Measurements from ENCODE around the gene FANCC. TPM values are rescaled to one million over a fixed set of nuclear protein-coding genes. Genes with fewer than 3 reads are reported as not detected.

FANCC gene
- total RNA-seq, 1 experiment from 2014 or later = 25.3 TPM

DNA sequence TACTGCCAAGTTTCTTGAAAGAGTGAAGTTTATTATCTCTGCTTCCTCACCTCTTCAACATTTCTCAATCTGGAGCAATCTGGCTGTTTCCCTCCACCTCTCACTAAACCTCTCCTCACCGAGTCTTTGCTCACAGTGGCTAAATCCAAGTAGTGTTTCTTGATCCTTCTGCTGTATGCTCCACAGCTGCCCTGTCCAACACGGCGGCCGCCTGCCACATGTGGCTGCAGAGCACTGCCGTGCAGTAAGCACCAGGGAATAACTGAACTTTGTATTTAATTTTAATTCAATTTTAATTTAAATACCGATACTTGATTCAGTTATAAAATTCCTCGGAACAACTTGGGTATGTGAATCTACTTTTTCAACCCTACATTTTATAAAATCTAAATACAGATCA, 80.2 kb downstream of the FANCC start:
- ChIA-PET CTCF (no interaction called here), POLR2A (ENCODE audit: low non-redundant PET) (no interaction called here)
- Histone ChIP-seq H3K36me3 (ENCODE audit: insufficient read depth, low read length, poor library complexity, severe bottlenecking) (no peaks in the 10 kb centered on the region), H3K27me3 (replicated peaks; ENCODE audit: insufficient read depth, low read depth, low read length, poor library complexity) (no peaks in the 10 kb centered on the region), H3K4me3 (ENCODE audit: low read depth, low read length, poor library complexity, severe bottlenecking) (no peak overlapping the region), H3K9me3 (ENCODE audit: low read depth, low read length, poor library complexity, severe bottlenecking) (no peaks in the 10 kb centered on the region), H3K4me1 (ENCODE audit: insufficient read depth, low read length, poor library complexity, severe bottlenecking) (no peaks in the 10 kb centered on the region), H3K27ac (ENCODE audit: low read depth, low read length, poor library complexity, severe bottlenecking) (no peak overlapping the region)
- intact Hi-C loops (cut with micrococcal nuclease; ENCODE audit: unreplicated experiment) = no loop called here
- no peak for DNase-seq (ENCODE audit: low spot score)
- TF ChIP-seq, protein P1, sequence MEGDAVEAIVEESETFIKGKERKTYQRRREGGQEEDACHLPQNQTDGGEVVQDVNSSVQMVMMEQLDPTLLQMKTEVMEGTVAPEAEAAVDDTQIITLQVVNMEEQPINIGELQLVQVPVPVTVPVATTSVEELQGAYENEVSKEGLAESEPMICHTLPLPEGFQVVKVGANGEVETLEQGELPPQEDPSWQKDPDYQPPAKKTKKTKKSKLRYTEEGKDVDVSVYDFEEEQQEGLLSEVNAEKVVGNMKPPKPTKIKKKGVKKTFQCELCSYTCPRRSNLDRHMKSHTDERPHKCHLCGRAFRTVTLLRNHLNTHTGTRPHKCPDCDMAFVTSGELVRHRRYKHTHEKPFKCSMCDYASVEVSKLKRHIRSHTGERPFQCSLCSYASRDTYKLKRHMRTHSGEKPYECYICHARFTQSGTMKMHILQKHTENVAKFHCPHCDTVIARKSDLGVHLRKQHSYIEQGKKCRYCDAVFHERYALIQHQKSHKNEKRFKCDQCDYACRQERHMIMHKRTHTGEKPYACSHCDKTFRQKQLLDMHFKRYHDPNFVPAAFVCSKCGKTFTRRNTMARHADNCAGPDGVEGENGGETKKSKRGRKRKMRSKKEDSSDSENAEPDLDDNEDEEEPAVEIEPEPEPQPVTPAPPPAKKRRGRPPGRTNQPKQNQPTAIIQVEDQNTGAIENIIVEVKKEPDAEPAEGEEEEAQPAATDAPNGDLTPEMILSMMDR (conservative IDR thresholded peaks at IDR 0.05; ENCODE audit: low read depth, low read length) = no peak
- TF ChIP-seq EZH2 (IDR thresholded peaks at IDR 0.05; ENCODE audit: borderline replicate concordance, low read depth, low read length, poor library complexity, severe bottlenecking) = no peak
- BruUV-seq (replicated peaks) = no TSS peak

DNA sequence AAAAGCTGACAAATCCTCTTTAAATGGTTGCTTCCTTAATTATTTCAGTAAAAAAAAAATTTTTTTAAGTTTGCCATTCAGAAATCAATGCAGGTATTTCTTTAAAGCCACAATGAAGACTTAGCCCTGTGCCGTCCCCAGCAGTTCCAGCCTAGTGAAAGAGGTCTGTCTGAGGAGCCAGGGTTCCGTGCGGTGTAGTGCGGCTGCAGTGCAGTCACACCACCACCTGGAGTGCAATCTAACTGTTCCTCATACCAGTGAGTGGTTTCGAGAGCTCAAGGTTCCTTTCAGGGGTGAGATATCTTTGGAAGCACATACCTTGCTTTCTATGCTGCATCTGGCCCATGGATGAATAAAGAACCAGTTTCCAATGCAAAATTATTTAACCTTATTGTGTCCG, 87.5 kb downstream of the FANCC start:
- Histone ChIP-seq H3K27ac (ENCODE audit: low read depth, low read length, poor library complexity, severe bottlenecking) (no peak overlapping the region), H3K27me3 (replicated peaks; ENCODE audit: insufficient read depth, low read depth, low read length, poor library complexity) (no peaks in the 10 kb centered on the region), H3K9me3 (ENCODE audit: low read depth, low read length, poor library complexity, severe bottlenecking) (no peaks in the 10 kb centered on the region), H3K4me3 (ENCODE audit: low read depth, low read length, poor library complexity, severe bottlenecking) (no peak overlapping the region), H3K36me3 (ENCODE audit: insufficient read depth, low read length, poor library complexity, severe bottlenecking) (no peaks in the 10 kb centered on the region), H3K4me1 (ENCODE audit: insufficient read depth, low read length, poor library complexity, severe bottlenecking) (no peaks in the 10 kb centered on the region)
- TF ChIP-seq, protein P1 (conservative IDR thresholded peaks at IDR 0.05; ENCODE audit: low read depth, low read length) = no peak
- no peak for TF ChIP-seq EZH2 (IDR thresholded peaks at IDR 0.05; ENCODE audit: borderline replicate concordance, low read depth, low read length, poor library complexity, severe bottlenecking)
- intact Hi-C loops (cut with micrococcal nuclease; ENCODE audit: unreplicated experiment) = no loop called here
- DNase-seq (ENCODE audit: low spot score) = no peak
- POLR2A ChIA-PET (ENCODE audit: low non-redundant PET) = no interaction called here
- CTCF ChIA-PET = no interaction called here
- no TSS peak for BruUV-seq (replicated peaks)

DNA sequence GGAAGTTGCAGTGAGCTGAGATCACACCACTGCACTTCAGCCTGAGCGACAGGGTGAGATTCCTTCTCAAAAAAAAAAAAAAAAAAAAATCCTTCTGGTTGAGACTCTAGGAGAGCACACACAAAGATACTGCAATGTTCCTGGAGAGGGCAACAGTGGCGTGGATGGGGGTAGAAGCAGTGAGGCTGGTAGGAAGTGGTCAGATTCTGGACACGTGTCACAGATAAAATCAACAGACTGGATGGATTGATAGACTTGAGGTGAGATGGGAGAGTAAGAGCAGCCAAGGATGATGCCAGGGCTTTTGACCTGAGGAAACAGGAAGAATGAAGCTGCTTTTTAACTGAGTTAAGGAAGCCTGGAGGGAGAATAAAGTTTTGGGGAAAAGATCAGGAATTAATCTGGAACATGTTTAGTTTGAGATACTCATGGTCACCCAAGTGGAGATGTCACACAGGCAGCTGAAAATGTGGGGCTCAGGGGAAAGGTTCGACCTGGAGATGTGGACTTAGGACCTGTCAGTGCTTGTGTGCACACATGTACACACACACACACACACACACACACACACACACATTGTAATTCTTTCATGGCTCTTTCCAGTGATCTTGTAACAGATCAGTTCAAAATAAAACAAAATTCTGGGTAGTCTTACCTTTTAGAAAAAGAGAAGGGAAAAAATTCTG, 88.1 kb downstream of the FANCC start:
- Histone ChIP-seq H3K27ac (ENCODE audit: low read depth, low read length, poor library complexity, severe bottlenecking) (no peak overlapping the region), H3K36me3 (ENCODE audit: insufficient read depth, low read length, poor library complexity, severe bottlenecking) (no peaks in the 10 kb centered on the region), H3K9me3 (ENCODE audit: low read depth, low read length, poor library complexity, severe bottlenecking) (no peaks in the 10 kb centered on the region), H3K27me3 (replicated peaks; ENCODE audit: insufficient read depth, low read depth, low read length, poor library complexity) (no peaks in the 10 kb centered on the region), H3K4me1 (ENCODE audit: insufficient read depth, low read length, poor library complexity, severe bottlenecking) (no peaks in the 10 kb centered on the region), H3K4me3 (ENCODE audit: low read depth, low read length, poor library complexity, severe bottlenecking) (no peak overlapping the region)
- intact Hi-C loops (cut with micrococcal nuclease; ENCODE audit: unreplicated experiment) = no loop called here
- DNase-seq (ENCODE audit: low spot score) = no peak
- BruUV-seq (replicated peaks) = no TSS peak
- TF ChIP-seq, protein P1 (conservative IDR thresholded peaks at IDR 0.05; ENCODE audit: low read depth, low read length) = no peak
- no peak for TF ChIP-seq EZH2 (IDR thresholded peaks at IDR 0.05; ENCODE audit: borderline replicate concordance, low read depth, low read length, poor library complexity, severe bottlenecking)
- POLR2A ChIA-PET (ENCODE audit: low non-redundant PET) = no interaction called here
- CTCF ChIA-PET = no interaction called here
